Measurements from ENCODE around the gene ERC2. TPM values are rescaled to one million over a fixed set of nuclear protein-coding genes. Genes with fewer than 3 reads are reported as not detected.

Gene ERC2
- total and polyA plus RNA-seq, 2 donors (not counting 3 experiments of a cell fraction or from before 2014, with no cell fraction given) = 5.6 to 15.5 TPM

- H3K36me3 ChIP-seq (ENCODE audit: control insufficient read depth in 2 of 2, extremely low read depth in 1 of 2, insufficient read depth in 2 of 2, low read length in 2 of 2) = no peaks in the 10 kb centered on the region
- TF ChIP-seq POLR2AphosphoS5 (IDR thresholded peaks at IDR 0.05; ENCODE audit: insufficient read depth, low read depth, low read length) (no peak), GATA2 (IDR thresholded peaks at IDR 0.05; ENCODE audit: insufficient read depth, insufficient read length, low read depth, low read length) (no peak), MYC (IDR thresholded peaks at IDR 0.05; ENCODE audit: low read depth, low read length) (no peak), POLR2A (IDR thresholded peaks at IDR 0.05; ENCODE audit: low read depth, low read length) (no peak), FOS (IDR thresholded peaks at IDR 0.05; ENCODE audit: borderline replicate concordance, insufficient read depth, low read length) (no peak), EZH2 (IDR thresholded peaks at IDR 0.05; ENCODE audit: borderline replicate concordance, low read depth, low read length, severe bottlenecking) (no peak)
- H4K20me1 ChIP-seq (replicated peaks; ENCODE audit: control insufficient read depth, extremely low read depth, insufficient read depth, low read length) = no peaks in the 10 kb centered on the region
- no peaks in the 10 kb centered on the region for H3K79me2 ChIP-seq (ENCODE audit: control insufficient read depth, insufficient read depth, low read length)
- ChIA-PET CTCF (no interaction called here), POLR2A (no interaction called here)
- no peak for FAIRE-seq
- H3K27me3 ChIP-seq (ENCODE audit: control insufficient read depth in 2 of 2, insufficient read depth in 2 of 2, low read length in 2 of 2) = no peaks in the 10 kb centered on the region
- no peak overlapping the region for H2AFZ ChIP-seq (ENCODE audit: low read depth, low read length)
- BruUV-seq (replicated peaks) = no TSS peak
- no peaks in the 10 kb centered on the region for H3K9me3 ChIP-seq (replicated peaks; ENCODE audit: control insufficient read depth, insufficient read depth, low read length)
- H3K9ac ChIP-seq (replicated peaks; ENCODE audit: extremely low read depth, insufficient read depth, low read length) = no peak overlapping the region
- H3K9me1 ChIP-seq (replicated peaks; ENCODE audit: control insufficient read depth, extremely low read depth, insufficient read depth, low read length) = no peaks in the 10 kb centered on the region
- DNase-seq (ENCODE audit: low read depth, low spot score) = no peak
- no peak overlapping the region for H3K4me2 ChIP-seq (ENCODE audit: insufficient read depth, low read length)
- no peaks in the 10 kb centered on the region for H3K4me1 ChIP-seq (ENCODE audit: control insufficient read depth, extremely low read depth, insufficient read depth, low read length)
- intact Hi-C loops (cut with micrococcal nuclease) = loop anchor here (10.0 kb wide), 1 partner anchor 864 kb away; no protein-coding TSS in a partner anchor
- dilution Hi-C loops (cut with MboI; ENCODE audit: extremely low pct_ligation_motif_present, low sequenced_read_pairs) = no loop called here
- H3K4me3 ChIP-seq (replicated peaks in 1 of 3; ENCODE audit: insufficient read depth in 1 of 3, low read depth in 1 of 3, low read length in 3 of 3) = no peak overlapping the region
- no peak overlapping the region for H3K27ac ChIP-seq (ENCODE audit: insufficient read depth, low read depth, low read length)
Observed at GRCh38 chr3:55719006-55719405, 749.3 kb downstream of the ERC2 start.

DNA sequence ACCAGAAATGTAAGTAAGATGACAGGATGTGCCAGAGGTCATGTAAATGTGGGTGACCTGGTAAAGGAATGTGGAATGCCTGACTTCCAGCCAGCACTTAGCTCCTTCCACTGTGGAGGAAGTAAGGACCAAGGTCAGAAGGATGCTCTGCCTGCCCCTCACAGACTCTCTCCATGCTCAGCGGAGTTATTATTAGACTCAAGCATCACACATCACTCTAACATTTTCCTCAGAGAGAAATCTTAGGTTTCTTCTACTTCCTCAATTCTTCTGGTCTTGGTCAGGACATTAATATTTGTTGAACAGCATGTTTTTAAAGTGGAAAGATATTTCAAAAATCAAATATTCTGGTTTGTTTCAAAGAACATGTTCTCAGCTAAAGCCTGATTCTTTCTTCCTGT, 749.7 kb downstream of the ERC2 start:
- H4K20me1 ChIP-seq (replicated peaks; ENCODE audit: control insufficient read depth, extremely low read depth, insufficient read depth, low read length) = no peaks in the 10 kb centered on the region
- no peaks in the 10 kb centered on the region for H3K4me1 ChIP-seq (ENCODE audit: control insufficient read depth, extremely low read depth, insufficient read depth, low read length)
- BruUV-seq (replicated peaks) = no TSS peak
- dilution Hi-C loops (cut with MboI; ENCODE audit: extremely low pct_ligation_motif_present, low sequenced_read_pairs) (no loop called here), intact Hi-C loops (cut with micrococcal nuclease) (loop anchor here (10.0 kb wide), 1 partner anchor 864 kb away; no protein-coding TSS in a partner anchor)
- FAIRE-seq (no peak), DNase-seq (ENCODE audit: low read depth, low spot score) (no peak)
- ChIA-PET CTCF (no interaction called here), POLR2A (no interaction called here)
- no peaks in the 10 kb centered on the region for H3K79me2 ChIP-seq (ENCODE audit: control insufficient read depth, insufficient read depth, low read length)
- no peaks in the 10 kb centered on the region for H3K9me3 ChIP-seq (replicated peaks; ENCODE audit: control insufficient read depth, insufficient read depth, low read length)
- no peak overlapping the region for H3K9ac ChIP-seq (replicated peaks; ENCODE audit: extremely low read depth, insufficient read depth, low read length)
- no peak overlapping the region for H3K4me3 ChIP-seq (replicated peaks in 1 of 3; ENCODE audit: insufficient read depth in 1 of 3, low read depth in 1 of 3, low read length in 3 of 3)
- no peak overlapping the region for H2AFZ ChIP-seq (ENCODE audit: low read depth, low read length)
- no peaks in the 10 kb centered on the region for H3K9me1 ChIP-seq (replicated peaks; ENCODE audit: control insufficient read depth, extremely low read depth, insufficient read depth, low read length)
- H3K4me2 ChIP-seq (ENCODE audit: insufficient read depth, low read length) = no peak overlapping the region
- TF ChIP-seq GATA2 (IDR thresholded peaks at IDR 0.05; ENCODE audit: insufficient read depth, insufficient read length, low read depth, low read length) (no peak), FOS (IDR thresholded peaks at IDR 0.05; ENCODE audit: borderline replicate concordance, insufficient read depth, low read length) (no peak), EZH2 (IDR thresholded peaks at IDR 0.05; ENCODE audit: borderline replicate concordance, low read depth, low read length, severe bottlenecking) (no peak), MYC (IDR thresholded peaks at IDR 0.05; ENCODE audit: low read depth, low read length) (no peak), POLR2A (IDR thresholded peaks at IDR 0.05; ENCODE audit: low read depth, low read length) (no peak), POLR2AphosphoS5 (IDR thresholded peaks at IDR 0.05; ENCODE audit: insufficient read depth, low read depth, low read length) (no peak), MAX (IDR thresholded peaks at IDR 0.05; ENCODE audit: insufficient read depth, insufficient read length) (no peak), JUN (IDR thresholded peaks at IDR 0.05; ENCODE audit: borderline replicate concordance, insufficient read depth, insufficient read length, low read depth) (no peak), CTCF (IDR thresholded peaks at IDR 0.05; ENCODE audit: extremely low read depth in 1 of 2, insufficient read depth in 1 of 2, low read depth in 1 of 2, low read length in 2 of 2) (no peak)
- no peak overlapping the region for H3K27ac ChIP-seq (ENCODE audit: insufficient read depth, low read depth, low read length)
- H3K27me3 ChIP-seq (ENCODE audit: control insufficient read depth in 2 of 2, insufficient read depth in 2 of 2, low read length in 2 of 2) = no peaks in the 10 kb centered on the region
- H3K36me3 ChIP-seq (ENCODE audit: control insufficient read depth in 2 of 2, extremely low read depth in 1 of 2, insufficient read depth in 2 of 2, low read length in 2 of 2) = no peaks in the 10 kb centered on the region
